ENCODE results near the gene MAP10.

The MAP10 gene

GRCh38 chr1:232797856-232798510 lies 7.2 kb upstream of the MAP10 start:
- no peak for DNase-seq (ENCODE audit: low read depth in 1 of 2, low spot score in 1 of 2)

- DNase-seq (ENCODE audit: low read depth in 1 of 2, low spot score in 1 of 2): no peak
Measured at GRCh38 chr1:232798920-232799319, 6.3 kb upstream of the MAP10 start.

- no peak for DNase-seq (ENCODE audit: low read depth in 1 of 2, low spot score in 1 of 2)
Measured at GRCh38 chr1:232806186-232806510, 932 bp downstream of the MAP10 start.

- no peak for DNase-seq (ENCODE audit: low read depth in 1 of 2, low spot score in 1 of 2)
Measured at GRCh38 chr1:232810856-232811255, 5.6 kb downstream of the MAP10 start.

- DNase-seq (ENCODE audit: low read depth in 1 of 2, low spot score in 1 of 2): no peak
Measured at GRCh38 chr1:232812560-232812959, 7.3 kb downstream of the MAP10 start.

- DNase-seq (ENCODE audit: low read depth in 1 of 2, low spot score in 1 of 2): no peak
Measured at GRCh38 chr1:232813097-232813496, 7.9 kb downstream of the MAP10 start.

GRCh38 chr1:232813760-232814159 lies 8.5 kb downstream of the MAP10 start:
- DNase-seq (ENCODE audit: low read depth in 1 of 2, low spot score in 1 of 2): no peak

- no peak for DNase-seq (ENCODE audit: low read depth in 1 of 2, low spot score in 1 of 2)
Measured at GRCh38 chr1:232816324-232816723, 11.1 kb downstream of the MAP10 start.

GRCh38 chr1:232818040-232818439 lies 12.8 kb downstream of the MAP10 start:
- DNase-seq (ENCODE audit: low read depth in 1 of 2, low spot score in 1 of 2): no peak

GRCh38 chr1:232820431-232820830 lies 15.2 kb downstream of the MAP10 start:
- no peak for DNase-seq (ENCODE audit: low read depth in 1 of 2, low spot score in 1 of 2)

- no peak for DNase-seq (ENCODE audit: low read depth in 1 of 2, low spot score in 1 of 2)
Measured at GRCh38 chr1:232822530-232822929, 17.3 kb downstream of the MAP10 start.

GRCh38 chr1:232826318-232826717 lies 21.1 kb downstream of the MAP10 start:
- DNase-seq (ENCODE audit: low read depth in 1 of 2, low spot score in 1 of 2): no peak

GRCh38 chr1:232830661-232831060 lies 25.4 kb downstream of the MAP10 start:
- no peak for DNase-seq (ENCODE audit: low read depth in 1 of 2, low spot score in 1 of 2)

GRCh38 chr1:232831895-232832294 lies 26.7 kb downstream of the MAP10 start:
- DNase-seq (ENCODE audit: low read depth in 1 of 2, low spot score in 1 of 2): no peak

GRCh38 chr1:232834066-232834465 lies 28.9 kb downstream of the MAP10 start:
- DNase-seq (ENCODE audit: low read depth in 1 of 2, low spot score in 1 of 2): no peak

- DNase-seq (ENCODE audit: low read depth in 1 of 2, low spot score in 1 of 2): no peak
Measured at GRCh38 chr1:232835166-232835565, 29.9 kb downstream of the MAP10 start.

GRCh38 chr1:232837087-232837486 lies 31.9 kb downstream of the MAP10 start:
- no peak for DNase-seq (ENCODE audit: low read depth in 1 of 2, low spot score in 1 of 2)

GRCh38 chr1:232841823-232842565 lies 36.8 kb downstream of the MAP10 start:
- DNase-seq (ENCODE audit: low read depth in 1 of 2, low spot score in 1 of 2): no peak

- no peak for DNase-seq (ENCODE audit: low read depth in 1 of 2, low spot score in 1 of 2)
Measured at GRCh38 chr1:232844791-232845190, 39.6 kb downstream of the MAP10 start.

- no peak for DNase-seq (ENCODE audit: low read depth in 1 of 2, low spot score in 1 of 2)
Measured at GRCh38 chr1:232845406-232845955, 40.3 kb downstream of the MAP10 start.

- DNase-seq (ENCODE audit: low read depth in 1 of 2, low spot score in 1 of 2): no peak
Measured at GRCh38 chr1:232851532-232851931, 46.3 kb downstream of the MAP10 start.

GRCh38 chr1:232853994-232854797 lies 49.0 kb downstream of the MAP10 start:
- no peak for DNase-seq (ENCODE audit: low read depth in 1 of 2, low spot score in 1 of 2)
